Psoas muscle (tissue), 8 donors: ENCODE data around the gene WHRN. TPM values are rescaled to one million over a fixed set of nuclear protein-coding genes. Genes with fewer than 3 reads are reported as not detected.

Source experiments
- ATAC-seq, 4 donors: fragments of 200-7000 bp; cut with Tn5 transposase; one replicate each; pipeline ENCODE4 v1.9.1; 2020; ENCODE audit warnings: moderate library complexity in 3 of 4, mild to moderate bottlenecking in 2 of 4
- DNase-seq, 2 donors: peaks; one replicate each; pipeline ENCODE4 v3.0.0-alpha.2; 2020
- H3K27ac ChIP-seq: fragments of 200-600 bp; one replicate; pipeline ENCODE4 v1.8.0; 2022
- H3K27me3 ChIP-seq, 3 donors: fragments of 200-600 bp in 1 of 3; one replicate each; pipeline versions ENCODE4 v1.6.1 to v1.8.0; 2013 to 2022; ENCODE audit warnings: low read length in 2 of 3, mild to moderate bottlenecking in 2 of 3, moderate library complexity in 1 of 3; ENCODE audit not compliant: insufficient read depth in 3 of 3
- H3K36me3 ChIP-seq, 2 donors: fragments of 200-600 bp in 1 of 2; one replicate each; pipeline versions ENCODE4 v1.6.1 to v1.8.0; 2013 to 2022; ENCODE audit warnings: low read depth in 1 of 2, mild to moderate bottlenecking in 1 of 2, moderate library complexity in 1 of 2; ENCODE audit not compliant: insufficient read depth in 1 of 2
- H3K4me1 ChIP-seq: fragments of 200-600 bp; one replicate; pipeline ENCODE4 v1.8.0; 2022
- H3K4me3 ChIP-seq: fragments of 200-600 bp; one replicate; pipeline ENCODE4 v1.8.0; 2022; ENCODE audit warnings: mild to moderate bottlenecking
- H3K9me3 ChIP-seq: fragments of 200-600 bp; one replicate; pipeline ENCODE4 v1.8.0; 2022
- whole genome bisulfite sequencing, 3 donors: extraction: QIAGEN DNeasy Blood & Tissue Kit; methylation state at CpG; one replicate each; pipeline versions ENCODE4 v1.1.6 to v1.1.7; 2013; 5-methylcytosine and 5-hydroxymethylcytosine counted together
- intact Hi-C, 2 donors: fragments of 100-400 bp; cut with DNase I; formaldehyde crosslinking; loops; one replicate each; pipeline versions ENCODE4 v1.11.0 to v1.14.2; 2022
- polyA plus RNA-seq, 3 donors: library from polyadenylated mRNA; stranded (reverse); fragments of 200-250 nt; gene quantifications; one replicate each; pipeline ENCODE4 v1.2.3, GENCODE V29; 2013
- total RNA-seq, 4 donors: library from RNA; stranded (reverse); fragmentation: NEBNext Ultra II Directional in 2 of 4; extraction: Animal tissue kit (Norgen Biotek cat#: 25700) in 2 of 4; gene quantifications; one replicate each; pipeline versions ENCODE4 v1.2.1 to v1.2.4, GENCODE V29; 2021 to 2023
- TF ChIP-seq, protein P1 (sequence below): fragments of 200-600 bp; IDR thresholded peaks from one replicate; pipeline ENCODE4 v1.8.0; 2022; ENCODE audit warnings: antibody characterized with exemption
- donor health status: healthy with polysubstance abuse.
- donor health status: DM: no; HTN: no; CAD: no; lungs with moderate emphysema.
- donor health status: Bipolar disorder and iron deficiency.
- donor health status: healthy.
- donor health status: DM: yes; HTN: yes; CAD: no.
- donor health status: DM: no; HTN: no; CAD: no.
- donor health status: DM: no; HTN: no; CAD: no.
- donor health status: DM: yes; HTN: yes; CAD: no.

WHRN gene
- total and polyA plus RNA-seq, 7 donors, result 0.07 to 0.62 (median 0.15) TPM

- Histone ChIP-seq H3K4me3 (no peak overlapping the region), H3K9me3 (no peaks in the 10 kb centered on the region), H3K36me3 (no peaks in the 10 kb centered on the region), H3K27ac (no peak overlapping the region), H3K4me1 (peaks cover 5% of the 10 kb centered on the region), H3K27me3 (no peaks in the 10 kb centered on the region)
- TF ChIP-seq, protein P1, sequence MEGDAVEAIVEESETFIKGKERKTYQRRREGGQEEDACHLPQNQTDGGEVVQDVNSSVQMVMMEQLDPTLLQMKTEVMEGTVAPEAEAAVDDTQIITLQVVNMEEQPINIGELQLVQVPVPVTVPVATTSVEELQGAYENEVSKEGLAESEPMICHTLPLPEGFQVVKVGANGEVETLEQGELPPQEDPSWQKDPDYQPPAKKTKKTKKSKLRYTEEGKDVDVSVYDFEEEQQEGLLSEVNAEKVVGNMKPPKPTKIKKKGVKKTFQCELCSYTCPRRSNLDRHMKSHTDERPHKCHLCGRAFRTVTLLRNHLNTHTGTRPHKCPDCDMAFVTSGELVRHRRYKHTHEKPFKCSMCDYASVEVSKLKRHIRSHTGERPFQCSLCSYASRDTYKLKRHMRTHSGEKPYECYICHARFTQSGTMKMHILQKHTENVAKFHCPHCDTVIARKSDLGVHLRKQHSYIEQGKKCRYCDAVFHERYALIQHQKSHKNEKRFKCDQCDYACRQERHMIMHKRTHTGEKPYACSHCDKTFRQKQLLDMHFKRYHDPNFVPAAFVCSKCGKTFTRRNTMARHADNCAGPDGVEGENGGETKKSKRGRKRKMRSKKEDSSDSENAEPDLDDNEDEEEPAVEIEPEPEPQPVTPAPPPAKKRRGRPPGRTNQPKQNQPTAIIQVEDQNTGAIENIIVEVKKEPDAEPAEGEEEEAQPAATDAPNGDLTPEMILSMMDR, result no peak
- 47 to 57% (median 51%) methylated on average over 7 of the region's 7 CpGs for WGBS, 3 donors
- DNase-seq (no peak), ATAC-seq (no peak)
- intact Hi-C loops, result no loop called here
Measured at GRCh38 chr9:114394523-114395333, 110.5 kb downstream of the WHRN start.

- intact Hi-C loops, result no loop called here
- Histone ChIP-seq H3K4me1 (peaks cover 12% of the 10 kb centered on the region), H3K27me3 (no peaks in the 10 kb centered on the region), H3K9me3 (no peaks in the 10 kb centered on the region), H3K27ac (no peak overlapping the region), H3K4me3 (no peak overlapping the region), H3K36me3 (no peaks in the 10 kb centered on the region)
- 38 to 49% (median 49%) methylated on average over 3 of the region's 3 CpGs for WGBS, 3 donors
- no peak for ATAC-seq
- TF ChIP-seq, protein P1, result no peak
- no peak for DNase-seq
Measured at GRCh38 chr9:114392749-114393112, 112.5 kb downstream of the WHRN start.

- Histone ChIP-seq H3K4me3 (no peak overlapping the region), H3K27ac (no peak overlapping the region), H3K27me3 (no peaks in the 10 kb centered on the region), H3K4me1 (peaks cover 7% of the 10 kb centered on the region), H3K36me3 (no peaks in the 10 kb centered on the region), H3K9me3 (no peaks in the 10 kb centered on the region)
- 74 to 79% (median 75%) methylated on average over 2 of the region's 2 CpGs for WGBS, 3 donors
- DNase-seq (no peak), ATAC-seq (no peak)
- TF ChIP-seq, protein P1, result no peak
- intact Hi-C loops, result no loop called here
Measured at GRCh38 chr9:114390952-114391351, 114.3 kb downstream of the WHRN start.

DNA sequence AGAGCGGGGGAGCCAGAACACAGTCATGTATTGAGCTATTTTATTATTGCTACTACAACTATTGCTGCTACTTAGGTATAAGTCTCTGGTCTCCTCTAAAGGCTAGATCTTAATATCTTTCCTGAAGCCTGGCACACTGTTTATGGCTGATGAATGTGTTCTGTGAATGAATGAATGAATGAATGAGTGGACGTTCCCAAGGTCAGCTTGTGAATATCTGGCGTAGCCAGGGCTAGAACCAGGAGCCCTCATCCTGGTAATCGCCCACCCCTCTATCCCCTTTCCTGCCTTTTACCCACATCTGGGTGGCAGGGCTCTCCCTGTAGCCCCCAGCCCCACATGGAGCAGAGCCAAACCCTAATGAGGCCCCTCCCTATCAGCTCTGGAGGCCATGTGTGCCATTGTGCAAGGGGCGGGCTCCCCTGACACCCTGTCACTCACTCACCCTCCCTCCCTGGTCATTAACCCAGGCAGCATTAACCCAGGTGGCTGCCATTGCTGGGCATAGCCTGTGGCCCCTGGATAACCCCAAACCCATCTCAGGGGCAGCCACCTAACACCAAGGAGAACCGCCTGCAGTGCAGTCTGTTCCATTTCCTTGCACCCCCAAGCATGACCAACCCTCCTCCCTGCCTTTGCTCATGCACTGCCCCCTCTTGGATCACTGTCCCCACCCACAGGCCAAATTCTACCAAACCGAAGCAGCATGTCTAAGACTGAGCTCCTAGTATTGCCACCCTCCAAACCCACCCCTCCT is 115.5 kb downstream of the WHRN start:
- DNase-seq, result no peak
- Histone ChIP-seq H3K27ac (no peak overlapping the region), H3K9me3 (no peaks in the 10 kb centered on the region), H3K4me1 (peaks cover 7% of the 10 kb centered on the region), H3K36me3 (no peaks in the 10 kb centered on the region), H3K4me3 (no peak overlapping the region), H3K27me3 (no peaks in the 10 kb centered on the region)
- TF ChIP-seq, protein P1, result no peak
- no peak for ATAC-seq
- WGBS, 3 donors, result 83 to 93% (median 88%) methylated on average over 7 of the region's 7 CpGs
- intact Hi-C loops, result no loop called here
